Duodenal mucosa (tissue), 2 donors: ENCODE data around the gene CSPG4.
"Not testable (repeated sequence)": the region's sequence is repeated elsewhere in the genome, so short reads cannot be mapped to it uniquely, and the experiment has no call there.

ENCODE experiments used
- H3K27ac ChIP-seq: one replicate; pipeline ENCODE4 v1.7.0; 2013; ENCODE audit warnings: low read depth, low read length
- H3K27me3 ChIP-seq, 2 donors: one replicate each; pipeline ENCODE4 v1.7.0; 2013; ENCODE audit warnings: low read length in 2 of 2, control low read depth in 1 of 2; ENCODE audit not compliant: insufficient read depth in 2 of 2, control insufficient read depth in 1 of 2
- H3K36me3 ChIP-seq, 2 donors: one replicate each; pipeline ENCODE4 v1.7.0; 2013; ENCODE audit warnings: low read length in 2 of 2, control low read depth in 1 of 2; ENCODE audit not compliant: insufficient read depth in 2 of 2, control insufficient read depth in 1 of 2
- H3K4me1 ChIP-seq, 2 donors: one replicate each; pipeline ENCODE4 v1.7.0; 2013; ENCODE audit warnings: low read length in 2 of 2, control low read depth in 1 of 2; ENCODE audit not compliant: insufficient read depth in 2 of 2, control insufficient read depth in 1 of 2
- H3K4me3 ChIP-seq, 2 donors: one replicate each; pipeline ENCODE4 v1.7.0; 2013; ENCODE audit warnings: low read length in 2 of 2, low read depth in 1 of 2
- H3K9ac ChIP-seq, 2 donors: one replicate each; pipeline ENCODE4 v1.7.0; 2013; ENCODE audit warnings: low read length in 2 of 2, low read depth in 1 of 2
- H3K9me3 ChIP-seq, 2 donors: one replicate each; pipeline ENCODE4 v1.7.0; 2013; ENCODE audit warnings: low read length in 2 of 2, control low read depth in 1 of 2; ENCODE audit not compliant: control insufficient read depth in 1 of 2

CSPG4 gene, protein sequence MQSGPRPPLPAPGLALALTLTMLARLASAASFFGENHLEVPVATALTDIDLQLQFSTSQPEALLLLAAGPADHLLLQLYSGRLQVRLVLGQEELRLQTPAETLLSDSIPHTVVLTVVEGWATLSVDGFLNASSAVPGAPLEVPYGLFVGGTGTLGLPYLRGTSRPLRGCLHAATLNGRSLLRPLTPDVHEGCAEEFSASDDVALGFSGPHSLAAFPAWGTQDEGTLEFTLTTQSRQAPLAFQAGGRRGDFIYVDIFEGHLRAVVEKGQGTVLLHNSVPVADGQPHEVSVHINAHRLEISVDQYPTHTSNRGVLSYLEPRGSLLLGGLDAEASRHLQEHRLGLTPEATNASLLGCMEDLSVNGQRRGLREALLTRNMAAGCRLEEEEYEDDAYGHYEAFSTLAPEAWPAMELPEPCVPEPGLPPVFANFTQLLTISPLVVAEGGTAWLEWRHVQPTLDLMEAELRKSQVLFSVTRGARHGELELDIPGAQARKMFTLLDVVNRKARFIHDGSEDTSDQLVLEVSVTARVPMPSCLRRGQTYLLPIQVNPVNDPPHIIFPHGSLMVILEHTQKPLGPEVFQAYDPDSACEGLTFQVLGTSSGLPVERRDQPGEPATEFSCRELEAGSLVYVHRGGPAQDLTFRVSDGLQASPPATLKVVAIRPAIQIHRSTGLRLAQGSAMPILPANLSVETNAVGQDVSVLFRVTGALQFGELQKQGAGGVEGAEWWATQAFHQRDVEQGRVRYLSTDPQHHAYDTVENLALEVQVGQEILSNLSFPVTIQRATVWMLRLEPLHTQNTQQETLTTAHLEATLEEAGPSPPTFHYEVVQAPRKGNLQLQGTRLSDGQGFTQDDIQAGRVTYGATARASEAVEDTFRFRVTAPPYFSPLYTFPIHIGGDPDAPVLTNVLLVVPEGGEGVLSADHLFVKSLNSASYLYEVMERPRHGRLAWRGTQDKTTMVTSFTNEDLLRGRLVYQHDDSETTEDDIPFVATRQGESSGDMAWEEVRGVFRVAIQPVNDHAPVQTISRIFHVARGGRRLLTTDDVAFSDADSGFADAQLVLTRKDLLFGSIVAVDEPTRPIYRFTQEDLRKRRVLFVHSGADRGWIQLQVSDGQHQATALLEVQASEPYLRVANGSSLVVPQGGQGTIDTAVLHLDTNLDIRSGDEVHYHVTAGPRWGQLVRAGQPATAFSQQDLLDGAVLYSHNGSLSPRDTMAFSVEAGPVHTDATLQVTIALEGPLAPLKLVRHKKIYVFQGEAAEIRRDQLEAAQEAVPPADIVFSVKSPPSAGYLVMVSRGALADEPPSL (N-terminal part only)

DNA sequence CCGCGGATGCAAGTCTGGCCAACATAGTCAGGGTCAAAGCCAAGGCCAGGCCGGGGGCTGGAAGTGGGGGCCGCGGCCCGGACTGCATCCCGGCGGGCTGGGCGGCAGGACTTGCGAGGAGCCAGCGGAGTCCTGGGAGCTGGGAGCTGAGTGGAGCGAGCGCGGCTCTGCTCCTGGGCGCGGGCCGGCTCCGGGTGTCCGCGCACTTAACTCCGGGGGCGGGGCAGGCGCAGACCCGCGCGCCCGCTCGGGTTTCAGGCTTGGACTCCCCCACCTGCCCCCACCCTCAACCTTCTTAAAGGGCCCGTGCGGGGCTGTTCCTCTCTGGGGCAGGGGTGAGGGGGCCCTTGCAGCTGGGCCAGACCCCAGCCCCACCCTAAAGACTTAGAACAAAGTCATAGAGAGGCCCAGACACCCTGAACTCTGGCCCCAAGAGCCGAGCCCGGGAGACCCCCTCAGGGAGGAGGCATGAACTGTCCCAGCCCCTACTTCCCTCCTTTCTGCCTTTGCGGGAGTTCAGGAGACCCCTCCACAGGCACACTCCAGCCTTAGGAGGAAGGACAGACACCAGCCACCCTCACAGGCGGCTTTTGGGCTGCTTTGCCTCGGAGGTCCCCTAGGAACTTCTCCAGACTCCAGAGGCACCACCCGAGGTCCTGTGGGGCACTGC lies at the start of gene CSPG4:
TSS of gene CSPG4 (minus strand) at position 181 of the 670 bp plus-strand sequence. CDS start at position 88, 93 bp downstream.
- no peak within 1 kb of the TSS for H3K9ac ChIP-seq

DNA sequence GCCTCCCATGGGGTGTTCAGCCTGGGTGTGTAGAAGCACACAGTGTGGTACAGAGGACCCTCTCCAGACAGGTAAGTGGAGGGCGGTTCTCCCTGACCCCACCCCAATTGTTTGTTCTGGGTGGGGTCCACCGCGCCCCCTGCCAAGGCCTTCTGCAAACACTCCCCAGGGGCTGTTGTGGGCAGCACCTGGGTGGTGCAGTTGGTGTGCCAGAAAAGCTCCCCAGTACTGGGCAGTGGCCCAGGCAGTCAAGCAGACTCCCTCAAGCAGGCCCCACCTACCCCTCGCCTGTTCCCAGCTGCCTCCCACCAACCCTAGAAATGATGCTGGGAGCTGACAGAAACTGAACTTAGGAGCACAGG lies 49.7 kb upstream of the CSPG4 start:
- H3K9ac ChIP-seq, H3K27ac ChIP-seq, H3K4me1 ChIP-seq: not testable (repeated sequence)

More for the DNA sequence above, at the start of gene CSPG4:
- Histone ChIP-seq H3K4me1 (peaks cover 0 to 11% of the 10 kb centered on the region in 2 donors), H3K27me3 (peaks cover 6 to 8% of the 10 kb centered on the region in 2 donors), H3K27ac (no peak within 1 kb of the TSS), H3K36me3 (no peaks in the 10 kb centered on the region), H3K4me3 (peak within 1 kb of the TSS; percentile 42 to 43), H3K9me3 (no peaks in the 10 kb centered on the region)

DNA sequence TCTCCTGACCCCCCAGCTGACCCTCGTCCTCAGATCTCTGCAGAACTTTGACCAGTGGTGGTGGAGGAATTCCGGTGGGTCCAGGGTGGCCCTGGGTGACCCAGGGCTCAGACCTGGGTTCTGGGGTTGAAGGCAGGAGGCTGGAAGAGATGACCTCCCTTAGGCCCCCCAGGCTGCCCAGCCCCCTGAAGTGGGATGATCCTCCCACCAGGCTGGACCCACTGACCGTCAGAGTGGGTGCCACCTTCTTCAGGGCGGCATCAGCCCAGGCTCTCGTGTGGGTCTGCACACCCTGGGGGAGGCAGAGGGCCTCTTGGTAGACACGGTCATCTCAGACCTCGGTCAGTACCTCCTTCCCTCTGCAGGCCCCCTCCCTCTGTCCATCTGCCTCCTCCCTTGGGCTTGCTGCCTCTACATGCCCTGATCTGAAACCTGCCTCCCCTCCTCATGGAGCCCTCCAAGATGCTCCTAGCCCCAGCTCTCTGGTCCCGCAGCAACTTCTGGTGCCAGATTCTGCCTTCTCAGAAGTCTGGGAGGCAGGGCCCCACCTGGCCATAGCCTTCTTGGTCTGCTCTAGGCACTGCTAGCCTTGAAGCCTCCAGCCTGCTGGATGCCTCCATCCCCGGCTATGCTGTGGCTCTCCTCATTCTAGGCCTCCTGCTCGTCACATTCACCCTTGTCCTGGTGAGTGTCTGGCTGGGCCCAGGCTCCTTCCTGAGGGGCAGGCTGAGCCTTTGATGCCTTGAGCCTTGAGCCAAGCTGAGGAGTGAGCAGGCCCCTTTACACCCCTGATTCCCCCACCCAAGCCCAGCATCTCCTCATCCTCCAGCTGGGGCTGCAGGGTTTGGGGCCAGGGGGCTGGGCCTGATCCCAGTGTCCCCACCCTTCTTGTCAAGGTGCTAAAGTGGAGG lies 49.1 kb upstream of the CSPG4 start:
- H3K27ac ChIP-seq: no peak overlapping the region
- H3K4me1 ChIP-seq: peaks cover 0 to 4% of the 10 kb centered on the region in 2 donors
- no peaks in the 10 kb centered on the region for H3K9me3 ChIP-seq
- H3K27me3 ChIP-seq: no peaks in the 10 kb centered on the region
- no peak overlapping the region for H3K4me3 ChIP-seq
- no peak overlapping the region for H3K9ac ChIP-seq
- no peaks in the 10 kb centered on the region for H3K36me3 ChIP-seq

More for the DNA sequence above, 49.7 kb upstream of the CSPG4 start:
- H3K27me3 ChIP-seq, H3K4me3 ChIP-seq, H3K36me3 ChIP-seq, H3K9me3 ChIP-seq: not testable (repeated sequence)

DNA sequence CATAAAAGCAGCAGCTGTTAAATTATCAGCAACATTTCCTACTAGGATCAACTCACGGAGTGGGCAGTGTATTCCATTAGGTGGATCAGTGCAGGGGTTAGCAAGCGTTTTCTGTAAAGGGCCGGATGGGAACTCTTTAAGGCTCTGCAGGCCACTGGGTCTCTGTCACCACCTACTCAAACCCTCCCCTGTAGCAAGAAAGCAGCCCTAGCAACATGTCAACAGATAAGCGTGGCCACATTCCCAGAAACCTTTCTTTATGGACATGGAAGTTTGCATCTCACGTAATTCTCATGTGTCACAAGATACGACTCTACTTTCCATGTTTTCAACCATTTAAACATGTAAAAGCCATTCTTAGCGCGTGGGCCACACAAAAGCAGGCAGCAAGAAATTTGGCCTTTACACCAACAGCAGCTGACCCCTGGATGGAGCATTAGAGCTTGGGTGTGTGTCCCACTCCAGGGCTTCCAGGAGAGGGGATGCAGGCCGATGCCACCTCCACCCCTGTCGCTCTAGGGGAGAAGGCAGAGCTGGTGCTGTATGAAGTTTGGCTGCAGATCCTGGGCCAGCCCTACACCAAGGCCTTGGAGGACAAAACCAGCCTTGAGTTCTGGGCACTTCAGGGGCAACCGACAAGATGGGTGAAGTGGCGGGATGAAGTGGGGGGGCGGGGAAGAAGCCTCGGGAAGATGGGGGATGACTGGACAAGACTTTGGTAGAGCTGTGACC lies 48.2 kb upstream of the CSPG4 start:
- Histone ChIP-seq H3K27me3 (no peaks in the 10 kb centered on the region), H3K36me3 (no peaks in the 10 kb centered on the region), H3K4me3 (no peak overlapping the region), H3K9ac (no peak overlapping the region), H3K9me3 (no peaks in the 10 kb centered on the region), H3K27ac (no peak overlapping the region), H3K4me1 (peaks cover 0 to 4% of the 10 kb centered on the region in 2 donors)

DNA sequence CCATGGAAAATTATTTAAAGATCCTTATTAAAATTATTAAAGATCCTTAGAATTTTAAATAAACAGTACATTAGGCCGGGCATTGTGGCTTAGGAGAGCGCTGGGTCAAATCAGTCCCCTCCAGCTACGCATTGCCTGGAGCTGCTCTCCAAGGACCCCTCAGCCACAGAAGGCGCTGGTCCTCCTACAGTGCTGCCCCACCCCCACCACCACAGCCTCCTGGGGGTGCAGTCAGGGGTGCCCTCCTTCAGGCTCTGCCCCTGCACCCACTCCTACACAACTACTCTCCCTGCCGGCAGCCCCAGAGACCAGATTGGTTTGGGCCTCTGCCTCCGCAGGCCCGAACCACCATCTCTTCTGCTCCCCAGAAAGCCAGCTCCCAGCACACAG lies 47.5 kb upstream of the CSPG4 start:
- not testable (repeated sequence) for H3K27ac ChIP-seq, H3K36me3 ChIP-seq, H3K4me1 ChIP-seq

DNA sequence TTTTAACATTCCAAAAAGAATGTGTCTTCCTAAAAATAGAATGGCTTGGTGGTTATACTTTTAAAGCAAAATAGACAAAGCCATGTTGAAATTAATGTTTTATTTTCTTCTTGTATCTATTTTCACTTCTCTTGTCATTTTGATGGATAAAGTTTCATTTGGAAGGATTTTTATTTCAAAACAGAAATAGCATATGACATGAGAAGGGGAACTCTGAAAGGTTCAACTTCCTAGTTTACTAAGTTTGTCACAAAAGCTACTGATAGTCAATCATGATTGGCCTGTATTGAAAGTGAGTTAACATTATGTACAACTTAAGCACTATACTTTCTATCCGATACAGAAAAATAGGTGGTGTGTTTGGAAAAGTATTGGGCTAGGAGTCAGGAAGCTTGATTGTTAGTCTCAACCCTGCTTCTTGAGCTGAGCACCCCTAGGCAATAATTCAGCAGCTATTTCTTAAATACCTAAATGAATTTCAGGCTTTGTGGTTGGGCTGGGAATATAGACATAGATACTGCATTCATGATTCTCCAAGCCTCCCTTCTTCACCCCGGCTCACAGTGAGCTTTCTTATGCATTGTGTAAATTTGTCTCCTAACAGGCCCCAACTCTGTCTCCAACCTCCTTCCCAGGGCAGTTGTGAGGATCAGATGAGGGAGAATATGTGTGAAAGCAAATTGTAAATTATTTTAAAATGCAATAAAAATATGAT lies 46.9 kb upstream of the CSPG4 start:
- Histone ChIP-seq H3K9me3 (no peaks in the 10 kb centered on the region), H3K27ac (no peak overlapping the region), H3K9ac (no peak overlapping the region), H3K27me3 (no peaks in the 10 kb centered on the region), H3K36me3 (no peaks in the 10 kb centered on the region), H3K4me3 (no peak overlapping the region), H3K4me1 (peaks cover 0 to 4% of the 10 kb centered on the region in 2 donors)

More for the DNA sequence above, 47.5 kb upstream of the CSPG4 start:
- not testable (repeated sequence) for H3K27me3 ChIP-seq, H3K4me3 ChIP-seq, H3K9me3 ChIP-seq, H3K9ac ChIP-seq

DNA sequence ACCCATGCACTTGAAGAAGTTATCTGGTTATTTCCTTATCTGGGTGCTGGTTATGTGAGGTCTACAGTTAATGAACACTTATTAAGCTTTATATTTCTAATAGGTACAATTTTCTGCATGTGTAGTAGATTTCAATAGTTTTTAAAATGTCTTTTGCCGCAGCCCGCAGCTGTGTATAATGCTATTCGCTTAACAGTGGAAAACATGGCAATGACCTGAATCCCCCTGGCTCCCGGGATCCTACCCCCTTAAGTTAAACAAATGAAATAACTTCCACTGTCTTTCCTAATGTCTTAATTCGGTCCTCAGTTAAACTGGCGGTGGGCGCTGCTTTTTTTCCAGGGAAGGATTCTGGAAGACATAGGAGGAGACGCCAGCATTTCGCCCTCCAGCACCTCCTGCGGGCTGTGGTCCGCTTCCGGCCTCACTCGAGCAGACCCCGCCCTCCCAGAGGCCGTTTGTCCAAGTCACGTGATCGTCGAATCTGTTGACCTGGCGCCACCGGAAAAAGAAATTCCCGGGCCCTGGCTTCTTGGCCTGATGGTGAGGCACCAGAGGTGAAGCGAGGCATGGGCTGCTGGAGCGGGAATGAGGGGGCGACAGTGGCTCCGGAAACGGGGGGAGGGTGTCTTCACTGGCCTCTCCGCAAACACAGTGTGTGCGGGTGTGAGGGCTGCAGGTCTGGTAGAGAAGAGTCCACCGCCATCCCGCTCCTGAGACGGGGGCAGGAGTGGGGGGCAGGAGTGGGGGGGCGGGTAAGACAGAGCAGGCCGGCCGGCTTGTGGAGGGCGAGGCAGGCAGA lies 45.6 kb upstream of the CSPG4 start:
- Histone ChIP-seq H3K36me3 (no peaks in the 10 kb centered on the region), H3K9me3 (no peaks in the 10 kb centered on the region), H3K4me1 (peaks cover 0 to 4% of the 10 kb centered on the region in 2 donors), H3K27me3 (no peaks in the 10 kb centered on the region), H3K9ac (peak overlapping the region; percentile 59 to 61), H3K4me3 (peak overlapping the region; percentile 70 to 75), H3K27ac (peak overlapping the region; percentile 32)

DNA sequence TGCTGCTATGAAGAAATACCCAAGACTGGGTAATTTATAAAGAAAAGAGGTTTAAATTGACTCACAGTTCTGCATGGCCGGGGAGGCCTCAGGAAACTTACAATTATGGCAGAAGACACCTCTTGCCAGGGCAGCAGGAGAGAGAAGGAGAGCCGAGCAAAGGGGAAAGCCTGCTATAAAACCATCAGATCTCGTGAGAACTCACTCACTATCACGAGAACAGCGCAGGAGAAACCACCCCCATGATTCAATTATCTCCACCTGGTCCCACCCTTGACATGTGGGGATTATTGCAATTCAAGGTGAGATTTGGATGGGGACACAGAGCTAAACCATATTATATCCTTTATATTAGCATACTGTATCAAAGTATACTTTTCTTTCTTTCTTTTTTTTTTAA lies 42.2 kb upstream of the CSPG4 start:
- H3K4me3 ChIP-seq, H3K36me3 ChIP-seq, H3K9me3 ChIP-seq, H3K27ac ChIP-seq, H3K4me1 ChIP-seq, H3K9ac ChIP-seq, H3K27me3 ChIP-seq: not testable (repeated sequence)
